Activated CD8-positive, alpha-beta T cell treated with anti-CD3 and anti-CD28 coated beads for 36 hours (primary cell): ENCODE results near the gene TRIM40. TPM values are rescaled to one million over a fixed set of nuclear protein-coding genes. Genes with fewer than 3 reads are reported as not detected.

ENCODE experiments used
- ATAC-seq: fragments of 200-7000 bp; cut with Tn5 transposase; one replicate; pipeline ENCODE4 v1.10.0; 2021; ENCODE audit warnings: mild to moderate bottlenecking, moderate library complexity
- CTCF ChIA-PET: fragments of 350-600 bp; sonication (Branson Sonifier 250); formaldehyde crosslinking; loops from one replicate; lab custom pipeline; 2021; ENCODE audit warnings: antibody characterized with exemption; lab: Charles Lee
- POLR2A ChIA-PET: fragments of 350-600 bp; sonication (Branson Sonifier 250); formaldehyde crosslinking; loops from one replicate; lab custom pipeline; 2021; ENCODE audit warnings: antibody characterized with exemption; lab: Charles Lee
- DNase-seq: peaks from one replicate; pipeline ENCODE4 v3.0.0-alpha.2; 2020
- H3K27ac Mint-ChIP-seq: one replicate; pipeline ENCODE4 v1.8.0; 2021; ENCODE audit warnings: mild to moderate bottlenecking, mixed read lengths
- H3K27me3 Mint-ChIP-seq: one replicate; pipeline ENCODE4 v1.8.0; 2021; ENCODE audit warnings: mixed read lengths
- H3K36me3 Mint-ChIP-seq: one replicate; pipeline ENCODE4 v1.8.0; 2021; ENCODE audit warnings: low read depth, mixed read lengths
- H3K4me1 Mint-ChIP-seq: one replicate; pipeline ENCODE4 v1.8.0; 2021; ENCODE audit warnings: low read depth, mixed read lengths
- H3K4me3 Mint-ChIP-seq: one replicate; pipeline ENCODE4 v1.8.0; 2021; ENCODE audit warnings: mild to moderate bottlenecking, moderate library complexity, mixed read lengths
- H3K9me3 Mint-ChIP-seq: one replicate; pipeline ENCODE4 v1.8.0; 2021; ENCODE audit warnings: mixed read lengths
- intact Hi-C: fragments of 100-400 bp; cut with micrococcal nuclease; formaldehyde crosslinking; loops from one replicate; pipeline ENCODE4 v1.10.0; 2022
- total RNA-seq, 2 experiments: library from RNA; stranded (reverse); gene quantifications; one replicate each; pipeline ENCODE4 v1.2.3, GENCODE V29; 2021
- TF ChIP-seq, protein P1 (sequence below): fragments of 200-600 bp; IDR thresholded peaks from one replicate; pipeline ENCODE4 v1.8.0; 2022; ENCODE audit warnings: antibody characterized with exemption, mild to moderate bottlenecking

TRIM40 gene
- total RNA-seq, 2 experiments from 2014 or later, result not detected

DNA sequence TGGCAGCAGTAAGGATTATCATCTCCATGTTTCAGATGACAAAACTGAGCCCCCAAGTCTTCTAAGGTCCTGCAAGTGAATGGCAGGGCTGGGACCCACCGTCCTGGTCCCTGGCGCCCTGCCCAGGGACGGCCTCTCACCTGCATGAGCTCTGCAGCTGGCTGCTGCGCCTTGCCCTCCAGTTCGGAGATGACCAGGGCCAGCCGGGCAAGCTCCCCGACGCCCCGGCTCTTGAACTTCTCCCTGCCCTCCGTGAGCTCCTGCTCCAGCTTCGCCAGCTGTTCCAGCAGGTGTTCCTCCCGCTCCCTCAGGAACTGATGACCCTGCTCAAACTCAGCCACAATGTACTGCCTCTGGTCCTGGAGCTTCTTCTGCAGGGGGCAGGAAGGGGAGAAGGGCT is 60.4 kb downstream of the TRIM40 start:
- intact Hi-C loops, result no loop called here

More for the DNA sequence above, 60.4 kb downstream of the TRIM40 start:
- no peak overlapping the region for H3K27ac Mint-ChIP-seq
- peaks cover 10% of the 10 kb centered on the region for H3K4me1 Mint-ChIP-seq
- H3K4me3 Mint-ChIP-seq, result no peak overlapping the region
- ATAC-seq, result no peak
- no peaks in the 10 kb centered on the region for H3K27me3 Mint-ChIP-seq
- no peaks in the 10 kb centered on the region for H3K9me3 Mint-ChIP-seq
- TF ChIP-seq, protein P1, sequence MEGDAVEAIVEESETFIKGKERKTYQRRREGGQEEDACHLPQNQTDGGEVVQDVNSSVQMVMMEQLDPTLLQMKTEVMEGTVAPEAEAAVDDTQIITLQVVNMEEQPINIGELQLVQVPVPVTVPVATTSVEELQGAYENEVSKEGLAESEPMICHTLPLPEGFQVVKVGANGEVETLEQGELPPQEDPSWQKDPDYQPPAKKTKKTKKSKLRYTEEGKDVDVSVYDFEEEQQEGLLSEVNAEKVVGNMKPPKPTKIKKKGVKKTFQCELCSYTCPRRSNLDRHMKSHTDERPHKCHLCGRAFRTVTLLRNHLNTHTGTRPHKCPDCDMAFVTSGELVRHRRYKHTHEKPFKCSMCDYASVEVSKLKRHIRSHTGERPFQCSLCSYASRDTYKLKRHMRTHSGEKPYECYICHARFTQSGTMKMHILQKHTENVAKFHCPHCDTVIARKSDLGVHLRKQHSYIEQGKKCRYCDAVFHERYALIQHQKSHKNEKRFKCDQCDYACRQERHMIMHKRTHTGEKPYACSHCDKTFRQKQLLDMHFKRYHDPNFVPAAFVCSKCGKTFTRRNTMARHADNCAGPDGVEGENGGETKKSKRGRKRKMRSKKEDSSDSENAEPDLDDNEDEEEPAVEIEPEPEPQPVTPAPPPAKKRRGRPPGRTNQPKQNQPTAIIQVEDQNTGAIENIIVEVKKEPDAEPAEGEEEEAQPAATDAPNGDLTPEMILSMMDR, result no peak
- no peak for DNase-seq
- CTCF ChIA-PET, result interaction anchor here (1.4 kb wide), 1 partner anchor 23 kb away, joined by 3 read pairs; no protein-coding TSS in a partner anchor
- peaks cover 37% of the 10 kb centered on the region for H3K36me3 Mint-ChIP-seq
- POLR2A ChIA-PET, result interaction anchor here (0.6 to 4.4 kb wide), 5 partner anchors 10 to 26 kb away, joined by 3 to 31 read pairs (median 4); partner anchors contain the start of gene TRIM26

Other genes starting within 250 kb of the TRIM40 start
- 1,000 to 10,000 TPM; 1,275 to 1,335 TPM for gene HLA-A, start 193.6 kb upstream of the TRIM40 start, total RNA-seq
- gene POLR1H, start 74.9 kb upstream of the TRIM40 start, total RNA-seq, result 10 to 100 TPM; 53.0 to 58.1 TPM
- 10 to 100 TPM; 33.8 to 34.1 TPM for gene PPP1R11, start 68.9 kb upstream of the TRIM40 start, total RNA-seq
- not detected for gene RNF39, start 60.4 kb upstream of the TRIM40 start, total RNA-seq
- gene TRIM31, start 23.1 kb upstream of the TRIM40 start, total RNA-seq, result not detected
- not detected for gene TRIM10, start 25.1 kb downstream of the TRIM40 start, total RNA-seq
- not detected for gene TRIM15, start 27.4 kb downstream of the TRIM40 start, total RNA-seq
- 10 to 100 TPM; 43.4 to 45.0 TPM for gene TRIM26, start 77.3 kb downstream of the TRIM40 start, total RNA-seq
- 10 to 100 TPM; 21.6 to 22.3 TPM for gene TRIM39, start 190.8 kb downstream of the TRIM40 start, total RNA-seq
- gene RPP21, start 209.0 kb downstream of the TRIM40 start, total RNA-seq, result 10 to 100 TPM; 43.0 to 43.5 TPM